HepG2 (cell line): ENCODE results near the gene TLNRD1. TPM values are rescaled to one million over a fixed set of nuclear protein-coding genes. Genes with fewer than 3 reads are reported as not detected.

Experiments
- AHDC1 ChIP-seq: sonication (generic); formaldehyde crosslinking; IDR thresholded peaks from 2 replicates; pipeline ENCODE4 v1.5.1; 2020; ENCODE audit warnings: mild to moderate bottlenecking, missing genetic modification reagents, borderline replicate concordance
- HNF4G ChIP-seq, 2 experiments: sonication (generic) in 1 of 2; formaldehyde crosslinking in 1 of 2; IDR thresholded peaks; 2 replicates each; pipeline versions ENCODE4 v1.4.0 to v1.6.1; 2011 to 2020; ENCODE audit warnings: borderline replicate concordance in 2 of 2, low read depth in 2 of 2, mild to moderate bottlenecking in 2 of 2, low read length in 1 of 2, missing genetic modification reagents in 1 of 2, moderate library complexity in 1 of 2
- LBX2 ChIP-seq: sonication (generic); formaldehyde crosslinking; IDR thresholded peaks from 2 replicates; pipeline ENCODE4 v1.5.0; 2020; ENCODE audit warnings: missing genetic modification reagents, mild to moderate bottlenecking, borderline replicate concordance
- MAX ChIP-seq: IDR thresholded peaks from 2 replicates; pipeline ENCODE4 v1.6.1; 2012; ENCODE audit warnings: inconsistent platforms
- PCBP2 ChIP-seq: fragments of 200-400 bp; formaldehyde crosslinking; optimal IDR thresholded peaks from 2 replicates; pipeline ENCODE3; 2018; ENCODE audit warnings: low read length, low read depth; ENCODE audit not compliant: poor library complexity, severe bottlenecking
- SOX6 ChIP-seq, 2 experiments: fragments of 450-650 bp in 1 of 2; sonication (generic) in 1 of 2; formaldehyde crosslinking in 1 of 2; IDR thresholded peaks; 2 replicates each; pipeline versions ENCODE4 v1.4.0 to v1.6.1; 2017 to 2020; ENCODE audit warnings: antibody characterized with exemption in 1 of 2, mild to moderate bottlenecking in 1 of 2, missing genetic modification reagents in 1 of 2
- SP5 ChIP-seq: IDR thresholded peaks from 2 replicates; pipeline ENCODE4 v1.6.1; 2016; ENCODE audit warnings: low read depth, borderline replicate concordance
- SRF ChIP-seq: IDR thresholded peaks from 2 replicates; pipeline ENCODE4 v1.6.1; 2011; ENCODE audit warnings: mild to moderate bottlenecking, low read depth, low read length, moderate library complexity
- ZBTB44 ChIP-seq: sonication (generic); formaldehyde crosslinking; IDR thresholded peaks from 2 replicates; pipeline ENCODE4 v1.4.0; 2020; ENCODE audit warnings: missing genetic modification reagents
- ZFP62 ChIP-seq: sonication (generic); formaldehyde crosslinking; IDR thresholded peaks from 2 replicates; pipeline ENCODE4 v1.4.0; 2020; ENCODE audit warnings: missing genetic modification reagents
- ZNF280D ChIP-seq: sonication (generic); formaldehyde crosslinking; IDR thresholded peaks from 2 replicates; pipeline ENCODE4 v1.5.1; 2020; ENCODE audit warnings: mild to moderate bottlenecking, missing genetic modification reagents
- polyA plus RNA-seq, 8 experiments: library from polyadenylated mRNA; depleted of rRNA in 3 of 8; stranded (reverse) in 7 of 8; unstranded in 1 of 8; fragments of >200 nt; fragmentation: Illumina TruSeq in 4 of 8; extraction: Trizol in 4 of 8; gene quantifications; 2 replicates each; pipeline versions ENCODE4 v1.2.1 to v1.2.3, GENCODE V29; 2011 to 2016; ENCODE audit warnings: low read depth in 4 of 8, missing spikeins in 1 of 8, mixed read lengths in 1 of 8; ENCODE audit not compliant: insufficient read depth in 1 of 8
- total RNA-seq, 5 experiments: library from RNA; depleted of rRNA; stranded (reverse); fragments of >200 nt; fragmentation: Illumina TruSeq; extraction: Trizol; gene quantifications; 2 replicates each; pipeline ENCODE4 v1.2.3, GENCODE V29; 2016; ENCODE audit warnings: low read depth in 1 of 5

The TLNRD1 gene
- total and polyA plus RNA-seq, 2 of the 13 experiments (the other 11 are each of a cell fraction or from before 2014, with no cell fraction given) = 3.4 to 5.3 TPM

- TF ChIP-seq PCBP2 (no peak), SRF (no peak), SP5 (CRISPR knock-in tag) (no peak; the same call in 1 of the 2 replicates), LBX2 (CRISPR knock-in tag) (peak; percentile 60; the same call in 1 of the 2 replicates), SOX6 (IDR thresholded peaks at IDR 0.05) (no peak), SOX6 (CRISPR knock-in tag; IDR thresholded peaks at IDR 0.05) (peak; percentile 54), AHDC1 (CRISPR knock-in tag) (no peak), ZNF280D (CRISPR knock-in tag) (peak; percentile 61; the same call in 1 of the 2 replicates), ZFP62 (CRISPR knock-in tag) (no peak), HNF4G (IDR thresholded peaks at IDR 0.05; ENCODE audit: borderline replicate concordance, low read depth, low read length) (no peak), HNF4G (CRISPR knock-in tag; IDR thresholded peaks at IDR 0.05; ENCODE audit: borderline replicate concordance, low read depth) (no peak), ZBTB44 (CRISPR knock-in tag) (0 out of 2 replicates have a peak, but pooled peaks have one; percentile 64), MAX (peak; percentile 65; the same call in 1 of the 2 replicates)
These were observed 10.9 kb upstream of the TLNRD1 start, which contains the start of gene MESD (continued) for GRCh38 chr15:80989518-80990478.
